Heart right ventricle (tissue), 12 donors: ENCODE measurements around the gene TEX54. TPM values are rescaled to one million over a fixed set of nuclear protein-coding genes. Genes with fewer than 3 reads are reported as not detected.

ENCODE experiments used
- microRNA-seq, 2 donors: library from miRNA; unstranded; fragments of <30 nt; microRNA quantifications; one replicate each; pipeline ENCODE4 v1.2.0, GENCODE V29; 2021
- polyA plus RNA-seq, 2 donors: library from polyadenylated mRNA; stranded (reverse); fragments of 200-250 nt; gene quantifications; one replicate each; pipeline ENCODE4 v1.2.3, GENCODE V29; 2013
- total RNA-seq, 10 donors: library from RNA; stranded (reverse); fragmentation: NEBNext Ultra II Directional in 3 of 10; extraction: Animal tissue kit (Norgen Biotek cat#: 25700) in 3 of 10; gene quantifications; one replicate each; pipeline versions ENCODE4 v1.2.1 to v1.2.4, GENCODE V29; 2021 to 2023
- donor health status: ischemic (EF 13 %, LVEDD 7.1; RV severe dilation, severe dysfunction).
- donor health status: healthy with polysubstance abuse.
- donor health status: DM: no; HTN: yes; CAD: no.
- donor health status: DM: no; HTN: no; CAD: no.
- donor health status: ischemic (EF 25% LVEDD 6.9; RV normal size, moderate dysfunction).
- donor health status: ischemic (EF 25% LVEDD 5.7; RV mildly dilated, moderate dysfunction).
- donor health status: healthy.
- donor health status: nonischemic (EF 11% LVEDD 7.7; RV severe dilation, severe dysfunction).
- donor health status: DM: yes; HTN: yes; CAD: no.
- donor health status: PGD.
- donor health status: ischemic (EF 29% LVEDD 5.4; RV normal size, mild dysfunction).
- donor health status: nonischemic (EF 23%, LVEDD 6.1; RV moderate dilation, normal function).

The TEX54 gene
- total and polyA plus RNA-seq, 12 donors: not detected

Small RNAs within 50 kb of the gene (microRNA-seq; reads per million reads assigned to microRNA genes)
- gene MIR6514 (2.6 to 3.6 reads per million in 2 donors), gene MIR6748 (0 reads per million in 2 donors)

Other genes with a start within 250 kb of the TEX54 start
- 10 to 100 TPM in 8 of 10 donors, 1 to 10 TPM in 2; 8.2 to 17.9 (median 12.3) TPM for gene TUT1, start 241.3 kb downstream of the TEX54 start, total RNA-seq
- 10 to 100 TPM in 1 of 2 donors, 1 to 10 TPM in 1; 9.3 to 19.2 TPM for gene TUT1, start 241.3 kb downstream of the TEX54 start, polyA plus RNA-seq
- 10 to 100 TPM; 25.0 to 45.3 (median 29.8) TPM for gene MTA2, start 231.0 kb downstream of the TEX54 start, total RNA-seq
- 10 to 100 TPM; 22.1 to 35.3 TPM for gene MTA2, start 231.0 kb downstream of the TEX54 start, polyA plus RNA-seq
- gene EML3, start 220.1 kb downstream of the TEX54 start, total RNA-seq: 10 to 100 TPM in 8 of 10 donors, 1 to 10 TPM in 2; 7.7 to 27.2 (median 15.2) TPM
- 10 to 100 TPM; 18.9 to 50.4 TPM for gene EML3, start 220.1 kb downstream of the TEX54 start, polyA plus RNA-seq
- gene ROM1, start 219.6 kb downstream of the TEX54 start, total RNA-seq: 1 to 10 TPM in 8 of 10 donors, under 1 TPM in 2; 0.81 to 4.4 (median 1.8) TPM
- 1 to 10 TPM; 5.3 to 6.6 TPM for gene ROM1, start 219.6 kb downstream of the TEX54 start, polyA plus RNA-seq
- gene B3GAT3, start 210.9 kb downstream of the TEX54 start, total RNA-seq: 10 to 100 TPM in 7 of 10 donors, 1 to 10 TPM in 3; 6.8 to 20.7 (median 10.6) TPM
- 10 to 100 TPM; 29.5 to 41.2 TPM for gene B3GAT3, start 210.9 kb downstream of the TEX54 start, polyA plus RNA-seq
- gene GANAB, start 186.2 kb downstream of the TEX54 start, total RNA-seq: 100 to 1,000 TPM in 3 of 10 donors, 10 to 100 TPM in 7; 84.0 to 148 (median 96.7) TPM
- 10 to 100 TPM; 53.2 to 87.2 TPM for gene GANAB, start 186.2 kb downstream of the TEX54 start, polyA plus RNA-seq
- gene INTS5, start 179.5 kb downstream of the TEX54 start, total RNA-seq: 10 to 100 TPM in 8 of 10 donors, 1 to 10 TPM in 2; 9.7 to 15.0 (median 10.9) TPM
- 1 to 10 TPM; 2.8 to 8.3 TPM for gene INTS5, start 179.5 kb downstream of the TEX54 start, polyA plus RNA-seq
- gene C11orf98, start 167.6 kb downstream of the TEX54 start, total RNA-seq: 10 to 100 TPM; 25.8 to 41.5 (median 30.0) TPM
- 100 to 1,000 TPM in 1 of 2 donors, 10 to 100 TPM in 1; 75.9 to 210 TPM for gene C11orf98, start 167.6 kb downstream of the TEX54 start, polyA plus RNA-seq
- gene CSKMT, start 167.5 kb downstream of the TEX54 start, total RNA-seq: 1 to 10 TPM; 2.4 to 7.7 (median 4.2) TPM
- gene CSKMT, start 167.5 kb downstream of the TEX54 start, polyA plus RNA-seq: 10 to 100 TPM in 1 of 2 donors, 1 to 10 TPM in 1; 8.8 to 15.7 TPM
- 1 to 10 TPM; 3.9 to 9.5 (median 5.5) TPM for gene UQCC3, start 161.2 kb downstream of the TEX54 start, total RNA-seq
- 10 to 100 TPM; 18.0 to 23.0 TPM for gene UQCC3, start 161.2 kb downstream of the TEX54 start, polyA plus RNA-seq
- 1 to 10 TPM; 1.6 to 4.9 (median 3.0) TPM for gene LBHD1, start 160.6 kb downstream of the TEX54 start, total RNA-seq
- 1 to 10 TPM; 1.6 to 6.4 TPM for gene LBHD1, start 160.6 kb downstream of the TEX54 start, polyA plus RNA-seq
- 100 to 1,000 TPM in 1 of 10 donors, 10 to 100 TPM in 9; 57.8 to 100 (median 81.2) TPM for gene UBXN1, start 153.8 kb downstream of the TEX54 start, total RNA-seq
- gene UBXN1, start 153.8 kb downstream of the TEX54 start, polyA plus RNA-seq: 100 to 1,000 TPM in 1 of 2 donors, 10 to 100 TPM in 1; 83.1 to 175 TPM
- gene LRRN4CL, start 143.3 kb downstream of the TEX54 start, total RNA-seq: 1 to 10 TPM; 2.0 to 9.5 (median 2.6) TPM
- gene LRRN4CL, start 143.3 kb downstream of the TEX54 start, polyA plus RNA-seq: 1 to 10 TPM; 1.9 to 2.8 TPM
- gene BSCL2, start 125.4 kb downstream of the TEX54 start, total RNA-seq: 10 to 100 TPM in 9 of 10 donors, 1 to 10 TPM in 1; 8.5 to 26.8 (median 15.7) TPM
- 10 to 100 TPM; 31.4 to 83.0 TPM for gene BSCL2, start 125.4 kb downstream of the TEX54 start, polyA plus RNA-seq
- under 1 TPM in 4 of 10 donors, not detected in 6; 0.26 to 0.34 (median 0.31) TPM for gene GNG3, start 125.2 kb downstream of the TEX54 start, total RNA-seq
- under 1 TPM in 1 of 2 donors, not detected in 1; 0.16 TPM for gene GNG3, start 125.2 kb downstream of the TEX54 start, polyA plus RNA-seq
- 10 to 100 TPM; 26.9 to 40.9 (median 33.4) TPM for gene HNRNPUL2, start 105.4 kb downstream of the TEX54 start, total RNA-seq
- gene HNRNPUL2, start 105.4 kb downstream of the TEX54 start, polyA plus RNA-seq: 10 to 100 TPM; 21.4 to 35.3 TPM
- gene TTC9C, start 104.4 kb downstream of the TEX54 start, total RNA-seq: 10 to 100 TPM in 9 of 10 donors, 1 to 10 TPM in 1; 9.4 to 16.2 (median 12.9) TPM
- gene TTC9C, start 104.4 kb downstream of the TEX54 start, polyA plus RNA-seq: 10 to 100 TPM; 20.3 to 20.8 TPM
- 10 to 100 TPM in 4 of 10 donors, 1 to 10 TPM in 6; 7.5 to 14.9 (median 9.6) TPM for gene ZBTB3, start 78.7 kb downstream of the TEX54 start, total RNA-seq
- 1 to 10 TPM; 2.2 to 8.6 TPM for gene ZBTB3, start 78.7 kb downstream of the TEX54 start, polyA plus RNA-seq
- 10 to 100 TPM; 30.9 to 57.0 (median 42.9) TPM for gene POLR2G, start 71.3 kb downstream of the TEX54 start, total RNA-seq
- gene POLR2G, start 71.3 kb downstream of the TEX54 start, polyA plus RNA-seq: 100 to 1,000 TPM in 1 of 2 donors, 10 to 100 TPM in 1; 42.1 to 134 TPM
- 10 to 100 TPM in 3 of 10 donors, 1 to 10 TPM in 7; 7.7 to 14.7 (median 9.0) TPM for gene TAF6L, start 61.4 kb downstream of the TEX54 start, total RNA-seq
- gene TAF6L, start 61.4 kb downstream of the TEX54 start, polyA plus RNA-seq: 10 to 100 TPM; 12.7 to 18.9 TPM
- 10 to 100 TPM in 8 of 10 donors, 1 to 10 TPM in 2; 9.4 to 27.2 (median 17.4) TPM for gene TMEM179B, start 45.4 kb downstream of the TEX54 start, total RNA-seq
- gene TMEM179B, start 45.4 kb downstream of the TEX54 start, polyA plus RNA-seq: 10 to 100 TPM; 24.8 to 54.4 TPM
- 10 to 100 TPM; 21.9 to 28.6 (median 23.5) TPM for gene TMEM223, start 40.8 kb downstream of the TEX54 start, total RNA-seq
- 10 to 100 TPM; 30.9 to 75.3 TPM for gene TMEM223, start 40.8 kb downstream of the TEX54 start, polyA plus RNA-seq
- gene NXF1, start 27.4 kb downstream of the TEX54 start, total RNA-seq: 10 to 100 TPM; 28.3 to 58.7 (median 36.7) TPM
- 10 to 100 TPM; 66.6 to 96.7 TPM for gene NXF1, start 27.4 kb downstream of the TEX54 start, polyA plus RNA-seq
- gene STX5, start 790 bp downstream of the TEX54 start, total RNA-seq: 10 to 100 TPM; 16.8 to 27.0 (median 19.0) TPM
- 10 to 100 TPM; 13.6 to 31.9 TPM for gene STX5, start 790 bp downstream of the TEX54 start, polyA plus RNA-seq
- gene WDR74, start 6.7 kb upstream of the TEX54 start, total RNA-seq: 10 to 100 TPM; 17.7 to 31.2 (median 22.9) TPM
- 10 to 100 TPM; 48.3 to 62.4 TPM for gene WDR74, start 6.7 kb upstream of the TEX54 start, polyA plus RNA-seq
- gene SLC3A2, start 48.1 kb upstream of the TEX54 start, total RNA-seq: 10 to 100 TPM; 32.0 to 78.4 (median 42.6) TPM
- gene SLC3A2, start 48.1 kb upstream of the TEX54 start, polyA plus RNA-seq: 100 to 1,000 TPM in 1 of 2 donors, 10 to 100 TPM in 1; 36.2 to 110 TPM
- gene CHRM1, start 88.5 kb upstream of the TEX54 start, total RNA-seq: not detected
- not detected for gene CHRM1, start 88.5 kb upstream of the TEX54 start, polyA plus RNA-seq
- not detected for gene SLC22A6, start 152.1 kb upstream of the TEX54 start, total RNA-seq
- gene SLC22A6, start 152.1 kb upstream of the TEX54 start, polyA plus RNA-seq: not detected
- gene SLC22A8, start 183.0 kb upstream of the TEX54 start, total RNA-seq: not detected
- not detected for gene SLC22A8, start 183.0 kb upstream of the TEX54 start, polyA plus RNA-seq